NCI-H2107 (cell line): Measurements from ENCODE around the gene TEX54.
A peak's percentile ranks its signal among the peaks of the same experiment; 100 is the strongest.
"Not testable (repeated sequence)": the region's sequence is repeated elsewhere in the genome, so short reads cannot be mapped to it uniquely, and the experiment has no call there.

Experiments used
- DNase-seq: peaks from one replicate; lab custom pipeline; 2025; lab: John Stamatoyannopoulos, UW

The TEX54 gene

GRCh38 chr11:62832336-62833234 lies at the start of gene TEX54:
TSS of gene TEX54 (minus strand) at chr11:62832841.
- no peak for DNase-seq

- DNase-seq = no peak
Measured at GRCh38 chr11:62882431-62882749, 49.7 kb upstream of the TEX54 start.

GRCh38 chr11:62881579-62882430 lies 49.2 kb upstream of the TEX54 start:
- DNase-seq = peak; percentile 89

- DNase-seq = peak; percentile 89
Measured at GRCh38 chr11:62880803-62881578, 48.4 kb upstream of the TEX54 start, which contains the start of gene SLC3A2. TSS of gene SLC3A2 (plus strand) at chr11:62880896. CDS start at chr11:62881024, 128 bp downstream.

GRCh38 chr11:62880231-62880802 lies 47.7 kb upstream of the TEX54 start:
- DNase-seq = no peak

GRCh38 chr11:62879235-62879978 lies 46.8 kb upstream of the TEX54 start:
- no peak for DNase-seq

GRCh38 chr11:62876712-62877111 lies 44.1 kb upstream of the TEX54 start:
- no peak for DNase-seq

GRCh38 chr11:62875698-62876478 lies 43.2 kb upstream of the TEX54 start:
- DNase-seq = no peak

GRCh38 chr11:62874851-62875250 lies 42.2 kb upstream of the TEX54 start:
- no peak for DNase-seq

- DNase-seq = no peak
Measured at GRCh38 chr11:62865635-62866034, 33.0 kb upstream of the TEX54 start.

- DNase-seq = no peak
Measured at GRCh38 chr11:62863687-62864335, 31.2 kb upstream of the TEX54 start.

GRCh38 chr11:62861564-62862192 lies 29.0 kb upstream of the TEX54 start:
- not testable (repeated sequence) for DNase-seq

GRCh38 chr11:62860835-62861563 lies 28.4 kb upstream of the TEX54 start:
- no peak for DNase-seq

GRCh38 chr11:62859281-62859703 lies 26.7 kb upstream of the TEX54 start:
- not testable (repeated sequence) for DNase-seq

GRCh38 chr11:62858201-62858600 lies 25.6 kb upstream of the TEX54 start:
- DNase-seq = no peak

- DNase-seq = no peak
Measured at GRCh38 chr11:62857541-62857982, 24.9 kb upstream of the TEX54 start.

GRCh38 chr11:62856333-62856895 lies 23.8 kb upstream of the TEX54 start:
- DNase-seq = no peak
